IPS-18a (cell line): Measurements from ENCODE around the gene CD2.

Experiments
- H3K27ac ChIP-seq: one replicate; pipeline ENCODE4 v1.5.1; 2013; ENCODE audit warnings: low read length
- H3K27me3 ChIP-seq: one replicate; pipeline ENCODE4 v1.6.1; 2013; ENCODE audit warnings: mild to moderate bottlenecking, low read length; ENCODE audit not compliant: control insufficient read depth, insufficient read depth
- H3K36me3 ChIP-seq: one replicate; pipeline ENCODE4 v1.6.1; 2013; ENCODE audit warnings: low read depth, low read length; ENCODE audit not compliant: control insufficient read depth
- H3K4me1 ChIP-seq: one replicate; pipeline ENCODE4 v1.6.1; 2013; ENCODE audit warnings: low read depth, low read length; ENCODE audit not compliant: control insufficient read depth
- H3K4me3 ChIP-seq: one replicate; pipeline ENCODE4 v1.5.1; 2013; ENCODE audit warnings: low read length
- H3K9ac ChIP-seq: one replicate; pipeline ENCODE4 v1.6.1; 2013; ENCODE audit warnings: mild to moderate bottlenecking, low read length, moderate library complexity
- H3K9me3 ChIP-seq: one replicate; pipeline ENCODE4 v1.6.1; 2013; ENCODE audit warnings: low read depth, low read length; ENCODE audit not compliant: control insufficient read depth

Gene CD2

GRCh38 chr1:116717318-116717717, 36.9 kb upstream of the CD2 start:
- H3K4me3 ChIP-seq, result no peak overlapping the region
- no peak overlapping the region for H3K27ac ChIP-seq
- peaks cover 13% of the 10 kb centered on the region for H3K4me1 ChIP-seq
- H3K36me3 ChIP-seq, result no peaks in the 10 kb centered on the region
- no peak overlapping the region for H3K9ac ChIP-seq
- peaks cover 5% of the 10 kb centered on the region for H3K9me3 ChIP-seq
- no peaks in the 10 kb centered on the region for H3K27me3 ChIP-seq

- peaks cover 5% of the 10 kb centered on the region for H3K9me3 ChIP-seq
- H3K27ac ChIP-seq, result no peak overlapping the region
- no peaks in the 10 kb centered on the region for H3K27me3 ChIP-seq
- H3K4me1 ChIP-seq, result no peaks in the 10 kb centered on the region
- no peak overlapping the region for H3K4me3 ChIP-seq
- H3K36me3 ChIP-seq, result no peaks in the 10 kb centered on the region
- H3K9ac ChIP-seq, result no peak overlapping the region
Measured at GRCh38 chr1:116720364-116721038, 33.7 kb upstream of the CD2 start.

- Histone ChIP-seq H3K4me3 (no peak overlapping the region), H3K4me1 (no peaks in the 10 kb centered on the region), H3K9me3 (no peaks in the 10 kb centered on the region), H3K27me3 (no peaks in the 10 kb centered on the region), H3K36me3 (no peaks in the 10 kb centered on the region), H3K9ac (no peak overlapping the region), H3K27ac (no peak overlapping the region)
Measured at GRCh38 chr1:116721039-116721405, 33.2 kb upstream of the CD2 start.

- Histone ChIP-seq H3K4me1 (peaks cover 3% of the 10 kb centered on the region), H3K4me3 (no peak overlapping the region), H3K27me3 (no peaks in the 10 kb centered on the region), H3K9ac (no peak overlapping the region), H3K36me3 (no peaks in the 10 kb centered on the region), H3K27ac (no peak overlapping the region), H3K9me3 (no peaks in the 10 kb centered on the region)
Measured at GRCh38 chr1:116721451-116722007, 32.7 kb upstream of the CD2 start.

GRCh38 chr1:116722016-116722838, 32.0 kb upstream of the CD2 start:
- Histone ChIP-seq H3K27me3 (no peaks in the 10 kb centered on the region), H3K4me3 (no peak overlapping the region), H3K9me3 (no peaks in the 10 kb centered on the region), H3K36me3 (no peaks in the 10 kb centered on the region), H3K4me1 (peaks cover 3% of the 10 kb centered on the region), H3K9ac (no peak overlapping the region), H3K27ac (no peak overlapping the region)

- Histone ChIP-seq H3K4me3 (no peak overlapping the region), H3K4me1 (peaks cover 3% of the 10 kb centered on the region), H3K9me3 (no peaks in the 10 kb centered on the region), H3K27ac (no peak overlapping the region), H3K9ac (no peak overlapping the region), H3K36me3 (no peaks in the 10 kb centered on the region), H3K27me3 (no peaks in the 10 kb centered on the region)
Measured at GRCh38 chr1:116724765-116725375, 29.4 kb upstream of the CD2 start.

- H3K9me3 ChIP-seq, result no peaks in the 10 kb centered on the region
- no peaks in the 10 kb centered on the region for H3K36me3 ChIP-seq
- H3K4me3 ChIP-seq, result no peak overlapping the region
- no peaks in the 10 kb centered on the region for H3K27me3 ChIP-seq
- H3K27ac ChIP-seq, result no peak overlapping the region
- H3K9ac ChIP-seq, result no peak overlapping the region
- H3K4me1 ChIP-seq, result peaks cover 3% of the 10 kb centered on the region
Measured at GRCh38 chr1:116725798-116726197, 28.4 kb upstream of the CD2 start.

GRCh38 chr1:116726872-116727820, 27.1 kb upstream of the CD2 start:
- no peaks in the 10 kb centered on the region for H3K9me3 ChIP-seq
- no peak overlapping the region for H3K4me3 ChIP-seq
- no peaks in the 10 kb centered on the region for H3K36me3 ChIP-seq
- H3K9ac ChIP-seq, result no peak overlapping the region
- H3K27me3 ChIP-seq, result no peaks in the 10 kb centered on the region
- peaks cover 3% of the 10 kb centered on the region for H3K4me1 ChIP-seq
- H3K27ac ChIP-seq, result no peak overlapping the region

GRCh38 chr1:116731439-116731838, 22.8 kb upstream of the CD2 start:
- Histone ChIP-seq H3K9me3 (no peaks in the 10 kb centered on the region), H3K9ac (no peak overlapping the region), H3K27me3 (no peaks in the 10 kb centered on the region), H3K4me3 (no peak overlapping the region), H3K4me1 (peaks cover under 1% of the 10 kb centered on the region), H3K36me3 (no peaks in the 10 kb centered on the region), H3K27ac (no peak overlapping the region)

- Histone ChIP-seq H3K4me1 (no peaks in the 10 kb centered on the region), H3K4me3 (no peak overlapping the region), H3K9me3 (no peaks in the 10 kb centered on the region), H3K9ac (no peak overlapping the region), H3K27ac (no peak overlapping the region), H3K27me3 (no peaks in the 10 kb centered on the region), H3K36me3 (no peaks in the 10 kb centered on the region)
Measured at GRCh38 chr1:116732726-116733125, 21.5 kb upstream of the CD2 start.
